Uterus (tissue), 2 donors: ENCODE results near the gene DHRS3.

Source experiments
- POLR2A ChIP-seq, 2 donors: fragments of 450-650 bp; IDR thresholded peaks; one replicate each; pipeline ENCODE4 v1.6.1; 2016; ENCODE audit warnings: antibody characterized with exemption in 2 of 2, mild to moderate bottlenecking in 1 of 2, moderate library complexity in 1 of 2
- TF ChIP-seq, protein P1 (sequence below), 4 experiments: fragments of 200-600 bp in 2 of 4; fragments of 450-650 bp in 2 of 4; sonication (generic) in 2 of 4; IDR thresholded peaks; one replicate each; pipeline ENCODE4 v1.5.1; 2016 to 2019; ENCODE audit warnings: antibody characterized with exemption in 4 of 4, mild to moderate bottlenecking in 2 of 4, moderate library complexity in 1 of 4

DNA sequence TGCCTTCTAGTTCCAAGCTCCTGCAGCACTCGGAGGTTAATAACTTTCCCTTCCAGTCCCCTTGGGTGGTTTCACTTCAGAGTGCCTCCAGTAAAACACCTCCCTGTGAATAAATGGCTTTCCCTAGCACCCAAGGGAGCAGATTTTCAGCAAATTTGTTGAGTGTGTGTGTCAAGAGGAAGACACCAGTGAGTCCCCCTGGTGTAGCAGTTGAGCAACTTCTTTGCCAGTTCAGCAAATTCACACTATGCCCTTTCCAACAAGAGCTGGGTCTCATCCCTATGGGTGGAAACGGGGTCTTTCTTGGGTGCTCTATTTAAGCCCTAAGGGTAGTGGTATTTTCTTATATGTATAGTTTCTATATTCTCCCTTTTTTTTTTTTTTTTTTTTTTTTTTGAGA lies 25.1 kb upstream of the DHRS3 start:
- TF ChIP-seq, protein P1, sequence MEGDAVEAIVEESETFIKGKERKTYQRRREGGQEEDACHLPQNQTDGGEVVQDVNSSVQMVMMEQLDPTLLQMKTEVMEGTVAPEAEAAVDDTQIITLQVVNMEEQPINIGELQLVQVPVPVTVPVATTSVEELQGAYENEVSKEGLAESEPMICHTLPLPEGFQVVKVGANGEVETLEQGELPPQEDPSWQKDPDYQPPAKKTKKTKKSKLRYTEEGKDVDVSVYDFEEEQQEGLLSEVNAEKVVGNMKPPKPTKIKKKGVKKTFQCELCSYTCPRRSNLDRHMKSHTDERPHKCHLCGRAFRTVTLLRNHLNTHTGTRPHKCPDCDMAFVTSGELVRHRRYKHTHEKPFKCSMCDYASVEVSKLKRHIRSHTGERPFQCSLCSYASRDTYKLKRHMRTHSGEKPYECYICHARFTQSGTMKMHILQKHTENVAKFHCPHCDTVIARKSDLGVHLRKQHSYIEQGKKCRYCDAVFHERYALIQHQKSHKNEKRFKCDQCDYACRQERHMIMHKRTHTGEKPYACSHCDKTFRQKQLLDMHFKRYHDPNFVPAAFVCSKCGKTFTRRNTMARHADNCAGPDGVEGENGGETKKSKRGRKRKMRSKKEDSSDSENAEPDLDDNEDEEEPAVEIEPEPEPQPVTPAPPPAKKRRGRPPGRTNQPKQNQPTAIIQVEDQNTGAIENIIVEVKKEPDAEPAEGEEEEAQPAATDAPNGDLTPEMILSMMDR (IDR thresholded peaks at IDR 0.05) = no peak
- no peak for TF ChIP-seq POLR2A (IDR thresholded peaks at IDR 0.05)
